Hepatocyte (in vitro differentiated cells): ENCODE measurements around the gene ORC3. TPM values are rescaled to one million over a fixed set of nuclear protein-coding genes. Genes with fewer than 3 reads are reported as not detected.

Experiments
- DNase-seq: peaks from one replicate; pipeline ENCODE4 v3.0.0-alpha.2; 2016; ENCODE audit warnings: low spot score
- H2AFZ ChIP-seq: fragments of 200-600 bp; sonication (generic); 2 replicates; pipeline ENCODE4 v1.6.0; 2016; ENCODE audit warnings: antibody characterized with exemption, mild to moderate bottlenecking
- H3K27ac ChIP-seq: fragments of 200-600 bp; sonication (generic); 2 replicates; pipeline ENCODE4 v1.5.1; 2016; ENCODE audit warnings: mild to moderate bottlenecking
- H3K27me3 ChIP-seq: fragments of 200-600 bp; sonication (generic); 2 replicates; pipeline ENCODE4 v1.6.1; 2016
- H3K36me3 ChIP-seq: fragments of 200-600 bp; sonication (generic); replicated peaks from 2 replicates; pipeline ENCODE4 v1.5.1; 2016; ENCODE audit warnings: low read depth; ENCODE audit not compliant: insufficient read depth
- H3K4me1 ChIP-seq: fragments of 200-600 bp; sonication (generic); 2 replicates; pipeline ENCODE4 v1.5.1; 2016; ENCODE audit warnings: mild to moderate bottlenecking, moderate library complexity; ENCODE audit not compliant: insufficient read depth
- H3K4me2 ChIP-seq: fragments of 200-600 bp; sonication (generic); 2 replicates; pipeline ENCODE4 v1.6.0; 2016
- H3K4me3 ChIP-seq: fragments of 200-600 bp; sonication (generic); 2 replicates; pipeline ENCODE4 v1.5.1; 2016; ENCODE audit warnings: mild to moderate bottlenecking
- H3K79me2 ChIP-seq: fragments of 200-600 bp; sonication (generic); 2 replicates; pipeline ENCODE4 v1.6.0; 2017; ENCODE audit warnings: mild to moderate bottlenecking
- H3K9me2 ChIP-seq: fragments of 200-600 bp; sonication (generic); replicated peaks from 2 replicates; pipeline ENCODE4 v1.6.0; 2017; ENCODE audit warnings: mild to moderate bottlenecking; ENCODE audit not compliant: insufficient read depth
- H3K9me3 ChIP-seq: fragments of 200-600 bp; sonication (generic); 2 replicates; pipeline ENCODE4 v1.5.1; 2016; ENCODE audit warnings: low read depth, mild to moderate bottlenecking
- H4K20me1 ChIP-seq: fragments of 200-600 bp; sonication (generic); 2 replicates; pipeline ENCODE4 v1.6.0; 2016; ENCODE audit warnings: mild to moderate bottlenecking; ENCODE audit not compliant: insufficient read depth, poor library complexity, severe bottlenecking
- EZH2 ChIP-seq: fragments of 200-600 bp; sonication (generic); IDR thresholded peaks from 2 replicates; pipeline ENCODE4 v1.6.1; 2016; ENCODE audit warnings: antibody characterized with exemption, mild to moderate bottlenecking, borderline replicate concordance
- EZH2phosphoT487 ChIP-seq: fragments of 200-600 bp; sonication (generic); IDR thresholded peaks from one replicate; pipeline ENCODE4 v1.6.1; 2018; ENCODE audit warnings: antibody characterized with exemption, mild to moderate bottlenecking, low read depth, moderate library complexity; ENCODE audit not compliant: unreplicated experiment, severe bottlenecking
- WGBS: methylation state at CpG from one replicate; pipeline ENCODE4 v1.1.6; 2016; ENCODE audit warnings: low lambda C conversion rate; ENCODE audit errors: missing lambda C conversion rate; 5-methylcytosine and 5-hydroxymethylcytosine counted together
- polyA plus RNA-seq: library from polyadenylated mRNA; unstranded; fragments of >200 nt; fragmentation: Nextera tagmentation; extraction: Ambion mirVana; gene quantifications from 2 replicates; pipeline ENCODE4 v1.2.1, GENCODE V29; 2016
- total RNA-seq: library from RNA; depleted of rRNA; stranded (reverse); fragments of >200 nt; gene quantifications from 2 replicates; pipeline ENCODE4 v1.2.3, GENCODE V29; 2014
- TF ChIP-seq, protein P1 (sequence below): fragments of 200-600 bp; sonication (generic); IDR thresholded peaks from 2 replicates; pipeline ENCODE4 v1.5.1; 2016; ENCODE audit warnings: antibody characterized with exemption, mild to moderate bottlenecking; ENCODE audit not compliant: poor library complexity

The ORC3 gene
- total and polyA plus RNA-seq, 2 experiments from 2014 or later, result 19.6 to 24.2 TPM

GRCh38 chr6:87572021-87572420 is 17.9 kb upstream of the ORC3 start:
- H4K20me1 ChIP-seq, result peaks cover 16% of the 10 kb centered on the region
- no peak overlapping the region for H3K4me3 ChIP-seq
- no peaks in the 10 kb centered on the region for H3K9me2 ChIP-seq
- peaks cover 93% of the 10 kb centered on the region for H3K79me2 ChIP-seq
- peak overlapping the region; percentile 57 for H3K27ac ChIP-seq
- H3K36me3 ChIP-seq, result no peaks in the 10 kb centered on the region
- no peak for DNase-seq
- no peaks in the 10 kb centered on the region for H3K27me3 ChIP-seq
- no peak overlapping the region for H2AFZ ChIP-seq
- WGBS, result 69% methylated on average over 4 of the region's 4 CpGs
- TF ChIP-seq EZH2phosphoT487, result no peak
- no peak for TF ChIP-seq EZH2
- TF ChIP-seq, protein P1, sequence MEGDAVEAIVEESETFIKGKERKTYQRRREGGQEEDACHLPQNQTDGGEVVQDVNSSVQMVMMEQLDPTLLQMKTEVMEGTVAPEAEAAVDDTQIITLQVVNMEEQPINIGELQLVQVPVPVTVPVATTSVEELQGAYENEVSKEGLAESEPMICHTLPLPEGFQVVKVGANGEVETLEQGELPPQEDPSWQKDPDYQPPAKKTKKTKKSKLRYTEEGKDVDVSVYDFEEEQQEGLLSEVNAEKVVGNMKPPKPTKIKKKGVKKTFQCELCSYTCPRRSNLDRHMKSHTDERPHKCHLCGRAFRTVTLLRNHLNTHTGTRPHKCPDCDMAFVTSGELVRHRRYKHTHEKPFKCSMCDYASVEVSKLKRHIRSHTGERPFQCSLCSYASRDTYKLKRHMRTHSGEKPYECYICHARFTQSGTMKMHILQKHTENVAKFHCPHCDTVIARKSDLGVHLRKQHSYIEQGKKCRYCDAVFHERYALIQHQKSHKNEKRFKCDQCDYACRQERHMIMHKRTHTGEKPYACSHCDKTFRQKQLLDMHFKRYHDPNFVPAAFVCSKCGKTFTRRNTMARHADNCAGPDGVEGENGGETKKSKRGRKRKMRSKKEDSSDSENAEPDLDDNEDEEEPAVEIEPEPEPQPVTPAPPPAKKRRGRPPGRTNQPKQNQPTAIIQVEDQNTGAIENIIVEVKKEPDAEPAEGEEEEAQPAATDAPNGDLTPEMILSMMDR, result no peak
- peak overlapping the region; percentile 36 for H3K4me2 ChIP-seq
- H3K9me3 ChIP-seq, result no peaks in the 10 kb centered on the region
- H3K4me1 ChIP-seq, result peaks cover 10% of the 10 kb centered on the region

GRCh38 chr6:87572883-87573282 is 17.1 kb upstream of the ORC3 start:
- no peaks in the 10 kb centered on the region for H3K9me3 ChIP-seq
- no peaks in the 10 kb centered on the region for H3K36me3 ChIP-seq
- H4K20me1 ChIP-seq, result peaks cover 16% of the 10 kb centered on the region
- WGBS, result 92% methylated on average over 3 of the region's 3 CpGs
- no peak overlapping the region for H2AFZ ChIP-seq
- TF ChIP-seq, protein P1, result no peak
- TF ChIP-seq EZH2phosphoT487, result no peak
- no peak for TF ChIP-seq EZH2
- H3K9me2 ChIP-seq, result no peaks in the 10 kb centered on the region
- no peak overlapping the region for H3K4me2 ChIP-seq
- peaks cover 94% of the 10 kb centered on the region for H3K79me2 ChIP-seq
- peak overlapping the region; percentile 57 for H3K27ac ChIP-seq
- DNase-seq, result no peak
- H3K4me3 ChIP-seq, result no peak overlapping the region
- peaks cover 10% of the 10 kb centered on the region for H3K4me1 ChIP-seq
- H3K27me3 ChIP-seq, result no peaks in the 10 kb centered on the region

GRCh38 chr6:87573307-87574024 is 16.5 kb upstream of the ORC3 start:
- no peak overlapping the region for H2AFZ ChIP-seq
- H3K27me3 ChIP-seq, result no peaks in the 10 kb centered on the region
- peaks cover 94% of the 10 kb centered on the region for H3K79me2 ChIP-seq
- 93% methylated on average over 5 of the region's 5 CpGs for WGBS
- peaks cover 10% of the 10 kb centered on the region for H3K4me1 ChIP-seq
- no peak overlapping the region for H3K4me3 ChIP-seq
- H3K27ac ChIP-seq, result peak overlapping the region; percentile 57
- H3K4me2 ChIP-seq, result no peak overlapping the region
- no peaks in the 10 kb centered on the region for H3K9me3 ChIP-seq
- H4K20me1 ChIP-seq, result peaks cover 16% of the 10 kb centered on the region
- no peak for DNase-seq
- no peaks in the 10 kb centered on the region for H3K9me2 ChIP-seq
- H3K36me3 ChIP-seq, result no peaks in the 10 kb centered on the region
- TF ChIP-seq EZH2, result no peak
- no peak for TF ChIP-seq EZH2phosphoT487
- TF ChIP-seq, protein P1, result no peak
